ENCODE measurements around the gene NECAB3.
A peak's percentile ranks its signal among the peaks of the same experiment; 100 is the strongest.

NECAB3 gene

GRCh38 chr20:33674294-33675135, at the start of gene NECAB3:
TSS of gene NECAB3 (minus strand) at chr20:33674428. CDS start at chr20:33674352, 76 bp downstream.
- Histone ChIP-seq H3K9ac (ENCODE audit: low read length in 5 of 5) (peak within 1 kb of the TSS; percentile 57 to 87 (median 76)), H3K27me3 (ENCODE audit: control insufficient read depth in 5 of 5, insufficient read depth in 4 of 5, low read length in 5 of 5) (no peaks in the 10 kb centered on the region), H3K36me3 (ENCODE audit: control insufficient read depth in 5 of 5, insufficient read depth in 5 of 5, low read length in 5 of 5) (peaks cover 0 to 21% (median 8%) of the 10 kb centered on the region in 5 donors), H3K9me3 (ENCODE audit: control insufficient read depth in 5 of 5, low read length in 5 of 5) (no peaks in the 10 kb centered on the region), H3K4me3 (ENCODE audit: low read depth in 1 of 5, low read length in 5 of 5) (peak within 1 kb of the TSS; percentile 62 to 77 (median 75)), H3K4me1 (ENCODE audit: control insufficient read depth in 5 of 5, insufficient read depth in 5 of 5, low read length in 5 of 5) (peaks cover 16 to 66% (median 62%) of the 10 kb centered on the region in 5 donors), H3K27ac (ENCODE audit: low read depth, low read length) (peak within 1 kb of the TSS; percentile 87)

- Histone ChIP-seq H3K27me3 (ENCODE audit: control insufficient read depth in 5 of 5, insufficient read depth in 4 of 5, low read length in 5 of 5) (no peaks in the 10 kb centered on the region), H3K27ac (ENCODE audit: low read depth, low read length) (no peak overlapping the region)
Observed at GRCh38 chr20:33721391-33722140, 47.3 kb upstream of the NECAB3 start.

GRCh38 chr20:33719989-33720709, 45.9 kb upstream of the NECAB3 start, which contains the start of gene PXMP4:
TSS of gene PXMP4 (minus strand) at chr20:33720310. CDS start at chr20:33720207, 103 bp downstream.
- no peaks in the 10 kb centered on the region for H3K9me3 ChIP-seq (ENCODE audit: control insufficient read depth in 5 of 5, low read length in 5 of 5)
- H3K27me3 ChIP-seq (ENCODE audit: control insufficient read depth in 5 of 5, insufficient read depth in 4 of 5, low read length in 5 of 5) = no peaks in the 10 kb centered on the region
- peak within 1 kb of the TSS; percentile 87 to 94 (median 90) for H3K4me3 ChIP-seq (ENCODE audit: low read depth in 1 of 5, low read length in 5 of 5)
- peak within 1 kb of the TSS; percentile 54 for H3K27ac ChIP-seq (ENCODE audit: low read depth, low read length)
- peaks cover 0 to 2% (median 0%) of the 10 kb centered on the region in 5 donors for H3K36me3 ChIP-seq (ENCODE audit: control insufficient read depth in 5 of 5, insufficient read depth in 5 of 5, low read length in 5 of 5)
- H3K9ac ChIP-seq (ENCODE audit: low read length in 5 of 5) = peak within 1 kb of the TSS; percentile 35 to 89 (median 64)
- peaks cover 6 to 17% (median 13%) of the 10 kb centered on the region in 5 donors for H3K4me1 ChIP-seq (ENCODE audit: control insufficient read depth in 5 of 5, insufficient read depth in 5 of 5, low read length in 5 of 5)

More at GRCh38 chr20:33721391-33722140, 47.3 kb upstream of the NECAB3 start:
- H3K36me3 ChIP-seq (ENCODE audit: control insufficient read depth in 5 of 5, insufficient read depth in 5 of 5, low read length in 5 of 5) = no peaks in the 10 kb centered on the region
- H3K4me3 ChIP-seq (ENCODE audit: low read depth in 1 of 5, low read length in 5 of 5) = no peak overlapping the region
- H3K9me3 ChIP-seq (ENCODE audit: control insufficient read depth in 5 of 5, low read length in 5 of 5) = no peaks in the 10 kb centered on the region
- no peak overlapping the region for H3K9ac ChIP-seq (ENCODE audit: low read length in 5 of 5)
- H3K4me1 ChIP-seq (ENCODE audit: control insufficient read depth in 5 of 5, insufficient read depth in 5 of 5, low read length in 5 of 5) = peaks cover 6 to 17% (median 13%) of the 10 kb centered on the region in 5 donors

GRCh38 chr20:33719277-33719988, 45.2 kb upstream of the NECAB3 start:
- Histone ChIP-seq H3K4me3 (ENCODE audit: low read depth in 1 of 5, low read length in 5 of 5) (peak overlapping the region; percentile 87 to 94 (median 90)), H3K9ac (ENCODE audit: low read length in 5 of 5) (peak overlapping the region; percentile 35 to 89 (median 64)), H3K9me3 (ENCODE audit: control insufficient read depth in 5 of 5, low read length in 5 of 5) (no peaks in the 10 kb centered on the region), H3K27me3 (ENCODE audit: control insufficient read depth in 5 of 5, insufficient read depth in 4 of 5, low read length in 5 of 5) (no peaks in the 10 kb centered on the region), H3K27ac (ENCODE audit: low read depth, low read length) (peak overlapping the region; percentile 54), H3K4me1 (ENCODE audit: control insufficient read depth in 5 of 5, insufficient read depth in 5 of 5, low read length in 5 of 5) (peaks cover 6 to 17% (median 13%) of the 10 kb centered on the region in 5 donors), H3K36me3 (ENCODE audit: control insufficient read depth in 5 of 5, insufficient read depth in 5 of 5, low read length in 5 of 5) (peaks cover 0 to 7% (median 5%) of the 10 kb centered on the region in 5 donors)

- Histone ChIP-seq H3K36me3 (ENCODE audit: control insufficient read depth in 5 of 5, insufficient read depth in 5 of 5, low read length in 5 of 5) (peaks cover 0 to 33% (median 27%) of the 10 kb centered on the region in 5 donors), H3K9ac (ENCODE audit: low read length in 5 of 5) (no peak overlapping the region), H3K27me3 (ENCODE audit: control insufficient read depth in 5 of 5, insufficient read depth in 4 of 5, low read length in 5 of 5) (no peaks in the 10 kb centered on the region), H3K9me3 (ENCODE audit: control insufficient read depth in 5 of 5, low read length in 5 of 5) (no peaks in the 10 kb centered on the region), H3K4me3 (ENCODE audit: low read depth in 1 of 5, low read length in 5 of 5) (no peak overlapping the region), H3K4me1 (ENCODE audit: control insufficient read depth in 5 of 5, insufficient read depth in 5 of 5, low read length in 5 of 5) (peaks cover 6 to 17% (median 13%) of the 10 kb centered on the region in 5 donors), H3K27ac (ENCODE audit: low read depth, low read length) (no peak overlapping the region)
Observed at GRCh38 chr20:33716498-33716897, 42.3 kb upstream of the NECAB3 start.

- H3K27me3 ChIP-seq (ENCODE audit: control insufficient read depth in 5 of 5, insufficient read depth in 4 of 5, low read length in 5 of 5) = no peaks in the 10 kb centered on the region
- peaks cover 0 to 44% (median 39%) of the 10 kb centered on the region in 5 donors for H3K36me3 ChIP-seq (ENCODE audit: control insufficient read depth in 5 of 5, insufficient read depth in 5 of 5, low read length in 5 of 5)
- H3K4me3 ChIP-seq (ENCODE audit: low read depth in 1 of 5, low read length in 5 of 5) = no peak overlapping the region
- no peak overlapping the region for H3K9ac ChIP-seq (ENCODE audit: low read length in 5 of 5)
- no peaks in the 10 kb centered on the region for H3K9me3 ChIP-seq (ENCODE audit: control insufficient read depth in 5 of 5, low read length in 5 of 5)
- no peak overlapping the region for H3K27ac ChIP-seq (ENCODE audit: low read depth, low read length)
- peaks cover 0 to 3% (median under 1%) of the 10 kb centered on the region in 5 donors for H3K4me1 ChIP-seq (ENCODE audit: control insufficient read depth in 5 of 5, insufficient read depth in 5 of 5, low read length in 5 of 5)
Observed at GRCh38 chr20:33713865-33714367, 39.7 kb upstream of the NECAB3 start.

- Histone ChIP-seq H3K9ac (ENCODE audit: low read length in 5 of 5) (no peak overlapping the region), H3K36me3 (ENCODE audit: control insufficient read depth in 5 of 5, insufficient read depth in 5 of 5, low read length in 5 of 5) (peaks cover 0 to 57% (median 51%) of the 10 kb centered on the region in 5 donors), H3K27ac (ENCODE audit: low read depth, low read length) (no peak overlapping the region), H3K4me1 (ENCODE audit: control insufficient read depth in 5 of 5, insufficient read depth in 5 of 5, low read length in 5 of 5) (no peaks in the 10 kb centered on the region), H3K27me3 (ENCODE audit: control insufficient read depth in 5 of 5, insufficient read depth in 4 of 5, low read length in 5 of 5) (no peaks in the 10 kb centered on the region), H3K4me3 (ENCODE audit: low read depth in 1 of 5, low read length in 5 of 5) (no peak overlapping the region), H3K9me3 (ENCODE audit: control insufficient read depth in 5 of 5, low read length in 5 of 5) (no peaks in the 10 kb centered on the region)
Observed at GRCh38 chr20:33711446-33711738, 37.2 kb upstream of the NECAB3 start.

GRCh38 chr20:33710681-33711445, 36.6 kb upstream of the NECAB3 start:
- Histone ChIP-seq H3K9me3 (ENCODE audit: control insufficient read depth in 5 of 5, low read length in 5 of 5) (no peaks in the 10 kb centered on the region), H3K36me3 (ENCODE audit: control insufficient read depth in 5 of 5, insufficient read depth in 5 of 5, low read length in 5 of 5) (peaks cover 0 to 62% (median 51%) of the 10 kb centered on the region in 5 donors), H3K27me3 (ENCODE audit: control insufficient read depth in 5 of 5, insufficient read depth in 4 of 5, low read length in 5 of 5) (no peaks in the 10 kb centered on the region), H3K9ac (ENCODE audit: low read length in 5 of 5) (no peak overlapping the region), H3K4me3 (ENCODE audit: low read depth in 1 of 5, low read length in 5 of 5) (no peak overlapping the region), H3K4me1 (ENCODE audit: control insufficient read depth in 5 of 5, insufficient read depth in 5 of 5, low read length in 5 of 5) (no peaks in the 10 kb centered on the region), H3K27ac (ENCODE audit: low read depth, low read length) (no peak overlapping the region)

Measured in subcutaneous abdominal adipose tissue (tissue), 5 donors.